GM12875 (cell line): ENCODE measurements around the gene RNF175.

ENCODE experiments used
- H3K4me3 ChIP-seq: one replicate; pipeline ENCODE4 v1.5.1; 2011; ENCODE audit warnings: low read depth, low read length, control low read depth
- TF ChIP-seq, protein P1 (sequence below): IDR thresholded peaks from 2 replicates; pipeline ENCODE4 v1.5.1; 2011; ENCODE audit warnings: low read depth, mild to moderate bottlenecking, control low read depth, inconsistent platforms, low read length, moderate library complexity, borderline replicate concordance; ENCODE audit not compliant: insufficient read depth

Gene RNF175

GRCh38 chr4:153710681-153711080 is 49.1 kb downstream of the RNF175 start:
- no peak overlapping the region for H3K4me3 ChIP-seq
- TF ChIP-seq, protein P1, sequence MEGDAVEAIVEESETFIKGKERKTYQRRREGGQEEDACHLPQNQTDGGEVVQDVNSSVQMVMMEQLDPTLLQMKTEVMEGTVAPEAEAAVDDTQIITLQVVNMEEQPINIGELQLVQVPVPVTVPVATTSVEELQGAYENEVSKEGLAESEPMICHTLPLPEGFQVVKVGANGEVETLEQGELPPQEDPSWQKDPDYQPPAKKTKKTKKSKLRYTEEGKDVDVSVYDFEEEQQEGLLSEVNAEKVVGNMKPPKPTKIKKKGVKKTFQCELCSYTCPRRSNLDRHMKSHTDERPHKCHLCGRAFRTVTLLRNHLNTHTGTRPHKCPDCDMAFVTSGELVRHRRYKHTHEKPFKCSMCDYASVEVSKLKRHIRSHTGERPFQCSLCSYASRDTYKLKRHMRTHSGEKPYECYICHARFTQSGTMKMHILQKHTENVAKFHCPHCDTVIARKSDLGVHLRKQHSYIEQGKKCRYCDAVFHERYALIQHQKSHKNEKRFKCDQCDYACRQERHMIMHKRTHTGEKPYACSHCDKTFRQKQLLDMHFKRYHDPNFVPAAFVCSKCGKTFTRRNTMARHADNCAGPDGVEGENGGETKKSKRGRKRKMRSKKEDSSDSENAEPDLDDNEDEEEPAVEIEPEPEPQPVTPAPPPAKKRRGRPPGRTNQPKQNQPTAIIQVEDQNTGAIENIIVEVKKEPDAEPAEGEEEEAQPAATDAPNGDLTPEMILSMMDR: no peak

- TF ChIP-seq, protein P1: no peak
- H3K4me3 ChIP-seq: no peak overlapping the region
Measured at GRCh38 chr4:153706519-153706918, 53.3 kb downstream of the RNF175 start.

DNA sequence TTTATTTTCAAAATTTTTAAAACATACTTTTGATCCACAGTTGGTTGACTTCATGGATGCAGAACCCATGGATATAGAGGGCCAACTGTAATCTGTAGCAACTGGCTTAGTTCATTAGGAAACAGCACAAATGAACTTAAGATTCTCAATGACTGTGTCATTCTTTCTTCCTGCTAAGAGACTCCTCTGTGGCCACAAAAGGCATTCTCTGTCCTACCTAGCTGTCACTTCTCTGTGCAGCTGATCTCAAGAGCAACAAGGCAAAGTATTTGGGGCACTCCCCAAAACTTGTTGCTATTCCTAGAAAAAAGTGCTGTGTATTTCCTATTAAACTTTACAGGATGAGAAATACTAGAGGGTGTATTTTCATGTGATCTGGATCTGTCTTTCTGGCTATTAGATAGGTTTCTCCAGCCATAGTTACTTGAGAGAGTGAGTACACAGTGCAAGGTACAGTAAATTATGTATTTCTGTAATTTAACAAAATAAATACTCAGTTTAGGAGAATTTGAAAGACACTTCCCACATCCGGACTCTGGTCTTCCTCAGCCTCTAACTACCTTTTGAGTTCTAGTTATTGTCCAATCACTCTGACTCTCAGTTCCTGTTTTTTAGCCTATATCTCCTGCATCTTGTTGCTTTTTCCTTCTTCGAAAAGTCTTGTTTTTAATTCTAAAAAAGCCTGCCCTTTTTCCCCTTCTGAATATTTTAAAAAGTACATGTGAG is 53.9 kb downstream of the RNF175 start:
- H3K4me3 ChIP-seq: no peak overlapping the region
- TF ChIP-seq, protein P1: no peak

GRCh38 chr4:153704522-153704921 is 55.3 kb downstream of the RNF175 start:
- no peak overlapping the region for H3K4me3 ChIP-seq
- TF ChIP-seq, protein P1: no peak

GRCh38 chr4:153684971-153685371 is 74.9 kb downstream of the RNF175 start:
- H3K4me3 ChIP-seq: no peak overlapping the region
- TF ChIP-seq, protein P1: no peak

GRCh38 chr4:153684182-153684970 is 75.4 kb downstream of the RNF175 start, which contains the start of gene TLR2:
Gene TLR2, plus strand, starts transcription at chr4:153684280. Its CDS starts 18,628 bp downstream, at chr4:153702908.
- TF ChIP-seq, protein P1: no peak
- H3K4me3 ChIP-seq: peak within 1 kb of the TSS; percentile 31
